HepG2 (cell line): ENCODE results near the gene RNF10.

Experiments used
- FOXK2 ChIP-seq: fragments of 450-650 bp; IDR thresholded peaks from 2 replicates; pipeline ENCODE4 v1.6.1; 2016
- HDAC2 ChIP-seq: sonication (generic); formaldehyde crosslinking; IDR thresholded peaks from 2 replicates; pipeline ENCODE4 v1.4.0; 2020; ENCODE audit warnings: missing genetic modification reagents
- KAT2B ChIP-seq: fragments of 150-350 bp; IDR thresholded peaks from 2 replicates; pipeline ENCODE4 v1.6.1; 2014; ENCODE audit warnings: low read depth, low read length, borderline replicate concordance
- MYNN ChIP-seq: sonication (generic); formaldehyde crosslinking; IDR thresholded peaks from 2 replicates; pipeline ENCODE4 v1.4.0; 2020; ENCODE audit warnings: mild to moderate bottlenecking, low read depth, missing genetic modification reagents
- POLR2A ChIP-seq, 2 experiments: IDR thresholded peaks; 2 replicates each; pipeline ENCODE4 v1.6.1; 2011; ENCODE audit warnings: low read depth in 2 of 2, low read length in 2 of 2, mild to moderate bottlenecking in 1 of 2, moderate library complexity in 1 of 2; ENCODE audit not compliant: insufficient read depth in 1 of 2
- REST ChIP-seq, 2 experiments: IDR thresholded peaks; 2 replicates each; pipeline ENCODE4 v1.6.1; 2011 to 2012; ENCODE audit warnings: low read length in 2 of 2, borderline replicate concordance in 1 of 2, low read depth in 1 of 2, mild to moderate bottlenecking in 1 of 2, moderate library complexity in 1 of 2
- SRF ChIP-seq: IDR thresholded peaks from 2 replicates; pipeline ENCODE4 v1.6.1; 2011; ENCODE audit warnings: mild to moderate bottlenecking, low read depth, low read length, moderate library complexity
- TAF1 ChIP-seq: sonication (generic); formaldehyde crosslinking; IDR thresholded peaks from 2 replicates; pipeline ENCODE4 v1.4.0; 2020; ENCODE audit warnings: missing genetic modification reagents
- TFE3 ChIP-seq: IDR thresholded peaks from 2 replicates; pipeline ENCODE4 v1.6.1; 2016
- TGIF2 ChIP-seq: IDR thresholded peaks from 2 replicates; pipeline ENCODE4 v1.6.1; 2016; ENCODE audit warnings: control low read depth, missing compliant biosample characterization
- ZBTB26 ChIP-seq: IDR thresholded peaks from 2 replicates; pipeline ENCODE4 v1.6.1; 2016; ENCODE audit warnings: missing compliant biosample characterization, missing genetic modification reagents, borderline replicate concordance
- ZFP37 ChIP-seq: sonication (generic); formaldehyde crosslinking; IDR thresholded peaks from 2 replicates; pipeline ENCODE4 v1.4.0; 2020; ENCODE audit warnings: missing genetic modification reagents, borderline replicate concordance
- ZFY ChIP-seq: sonication (generic); formaldehyde crosslinking; IDR thresholded peaks from 2 replicates; pipeline ENCODE4 v1.4.0; 2020; ENCODE audit warnings: missing genetic modification reagents
- ZNF414 ChIP-seq: sonication (generic); formaldehyde crosslinking; IDR thresholded peaks from 2 replicates; pipeline ENCODE4 v1.5.0; 2020; ENCODE audit warnings: missing genetic modification reagents

- TF ChIP-seq POLR2A (IDR thresholded peaks at IDR 0.05; ENCODE audit: insufficient read depth in 1 of 2, low read depth in 2 of 2, low read length in 2 of 2), result no peak
- TF ChIP-seq TAF1 (CRISPR knock-in tag), result no peak
- no peak for TF ChIP-seq FOXK2
- TF ChIP-seq REST (IDR thresholded peaks at IDR 0.05; ENCODE audit: borderline replicate concordance in 1 of 2, low read depth in 1 of 2, low read length in 2 of 2), result no peak
- no peak for TF ChIP-seq KAT2B
- TF ChIP-seq SRF, result no peak
- no peak for TF ChIP-seq HDAC2 (CRISPR knock-in tag)
- TF ChIP-seq ZFP37 (CRISPR knock-in tag), result no peak
- TF ChIP-seq MYNN (CRISPR knock-in tag), result no peak
- TF ChIP-seq ZNF414 (CRISPR knock-in tag), result no peak
- no peak for TF ChIP-seq ZBTB26 (CRISPR knock-in tag)
- no peak for TF ChIP-seq TGIF2
- no peak for TF ChIP-seq TFE3
- no peak for TF ChIP-seq ZFY
These were observed 37.5 kb upstream of the RNF10 start for GRCh38 chr12:120496413-120497340.
